ENCODE results near the gene TIMP3. TPM values are rescaled to one million over a fixed set of nuclear protein-coding genes. Genes with fewer than 3 reads are reported as not detected.

TIMP3 gene
- total and polyA plus RNA-seq, 3 donors from 2014 or later, result 200 to 214 (median 201) TPM

- Histone ChIP-seq H3K27ac (no peak overlapping the region), H3K9me3 (no peaks in the 10 kb centered on the region), H3K4me3 (no peak overlapping the region), H3K27me3 (no peaks in the 10 kb centered on the region), H3K4me1 (no peaks in the 10 kb centered on the region), H3K36me3 (ENCODE audit: low read depth, missing control alignments) (no peaks in the 10 kb centered on the region)
- DNase-seq, result no peak
- WGBS, 2 donors, result 90 to 91% methylated on average over 4 of the region's 4 CpGs
- TF ChIP-seq POLR2A (IDR thresholded peaks at IDR 0.05) (no peak), CTCF (IDR thresholded peaks at IDR 0.05) (no peak)
- intact Hi-C loops (cut with DNase I; ENCODE audit: low total_unique reads), result no loop called here
Observed at GRCh38 chr22:32874385-32874784, 72.9 kb downstream of the TIMP3 start.

- no peak for DNase-seq
- H3K36me3 ChIP-seq (ENCODE audit: low read depth, missing control alignments), result no peaks in the 10 kb centered on the region
- intact Hi-C loops (cut with DNase I; ENCODE audit: low total_unique reads), result no loop called here
- no peaks in the 10 kb centered on the region for H3K27me3 ChIP-seq
- no peaks in the 10 kb centered on the region for H3K9me3 ChIP-seq
- no peaks in the 10 kb centered on the region for H3K4me1 ChIP-seq
- H3K27ac ChIP-seq, result no peak overlapping the region
- no peak overlapping the region for H3K4me3 ChIP-seq
- WGBS, 2 donors, result 66 to 70% methylated on average over 6 to 10 of the region's 10 CpGs
- TF ChIP-seq POLR2A (IDR thresholded peaks at IDR 0.05) (no peak), CTCF (IDR thresholded peaks at IDR 0.05) (no peak)
Observed at GRCh38 chr22:32874976-32875375, 73.5 kb downstream of the TIMP3 start.

- no peak overlapping the region for H3K27ac ChIP-seq
- no peaks in the 10 kb centered on the region for H3K36me3 ChIP-seq (ENCODE audit: low read depth, missing control alignments)
- intact Hi-C loops (cut with DNase I; ENCODE audit: low total_unique reads), result no loop called here
- H3K4me3 ChIP-seq, result no peak overlapping the region
- no peak for DNase-seq
- WGBS, 2 donors, result 91 to 94% methylated on average over 2 of the region's 2 CpGs
- TF ChIP-seq CTCF (IDR thresholded peaks at IDR 0.05), result no peak
- no peaks in the 10 kb centered on the region for H3K9me3 ChIP-seq
- H3K4me1 ChIP-seq, result peaks cover 8% of the 10 kb centered on the region
- no peaks in the 10 kb centered on the region for H3K27me3 ChIP-seq
Observed at GRCh38 chr22:32876516-32876915, 75.0 kb downstream of the TIMP3 start.

- 91 to 99% methylated on average over 3 of the region's 3 CpGs for WGBS, 2 donors
- H3K4me3 ChIP-seq, result no peak overlapping the region
Observed at GRCh38 chr22:32877196-32877595, 75.7 kb downstream of the TIMP3 start.

More at GRCh38 chr22:32877196-32877595, 75.7 kb downstream of the TIMP3 start:
- no peak for DNase-seq
- Histone ChIP-seq H3K9me3 (no peaks in the 10 kb centered on the region), H3K27me3 (no peaks in the 10 kb centered on the region), H3K27ac (no peak overlapping the region), H3K4me1 (peaks cover 8% of the 10 kb centered on the region), H3K36me3 (ENCODE audit: low read depth, missing control alignments) (no peaks in the 10 kb centered on the region)
- intact Hi-C loops (cut with DNase I; ENCODE audit: low total_unique reads), result no loop called here
- TF ChIP-seq CTCF (IDR thresholded peaks at IDR 0.05), result no peak
- TF ChIP-seq POLR2A (IDR thresholded peaks at IDR 0.05), result no peak
